A673 (cell line): ENCODE results near the gene MSS51. TPM values are rescaled to one million over a fixed set of nuclear protein-coding genes. Genes with fewer than 3 reads are reported as not detected.

ENCODE experiments used
- Bru-seq: library from RNA; stranded (reverse); fragments of 400-500 nt; gene quantifications from one replicate; lab custom pipeline; 2021; lab: Mats Ljungman, UMichigan
- BruChase-seq, 2 experiments: library from RNA; stranded (reverse); fragments of 400-500 nt; gene quantifications; one replicate each; lab custom pipeline; 2021; lab: Mats Ljungman, UMichigan
- BruUV-seq: library from RNA; stranded (reverse); fragments of 400-500 nt; replicated peaks from 2 replicates; lab custom pipeline; 2021; lab: Mats Ljungman, UMichigan
- CTCF ChIA-PET: fragments of 300-600 bp; sonication (Branson Sonifier 250); formaldehyde crosslinking; loops from one replicate; lab custom pipeline; 2022; ENCODE audit warnings: antibody characterized with exemption; lab: Charles Lee
- POLR2A ChIA-PET: fragments of 300-600 bp; sonication (Branson Sonifier 250); formaldehyde crosslinking; loops from one replicate; lab custom pipeline; 2022; ENCODE audit warnings: antibody characterized with exemption; ENCODE audit not compliant: low non-redundant PET; lab: Charles Lee
- DNase-seq: peaks from one replicate; pipeline ENCODE4 v3.0.0-alpha.2; 2015; ENCODE audit warnings: low spot score
- H3K27ac ChIP-seq: fragments of 200-600 bp; sonication (generic); 2 replicates; pipeline ENCODE4 v1.5.1; 2016; ENCODE audit warnings: mixed run types, low read depth, mild to moderate bottlenecking, mixed read lengths, antibody characterized with exemption, low read length; ENCODE audit not compliant: poor library complexity, severe bottlenecking
- H3K27me3 ChIP-seq: fragments of 200-600 bp; sonication (generic); replicated peaks from 2 replicates; pipeline ENCODE4 v1.6.1; 2017; ENCODE audit warnings: mixed run types, low read depth, mild to moderate bottlenecking, mixed read lengths, antibody characterized with exemption, low read length; ENCODE audit not compliant: insufficient read depth, poor library complexity
- H3K36me3 ChIP-seq: fragments of 200-600 bp; sonication (generic); 2 replicates; pipeline ENCODE4 v1.6.1; 2016; ENCODE audit warnings: mixed run types, mild to moderate bottlenecking, mixed read lengths, antibody characterized with exemption, low read length; ENCODE audit not compliant: insufficient read depth, poor library complexity, severe bottlenecking
- H3K4me1 ChIP-seq: fragments of 200-600 bp; sonication (generic); 2 replicates; pipeline ENCODE4 v1.6.1; 2017; ENCODE audit warnings: mixed run types, mild to moderate bottlenecking, mixed read lengths, antibody characterized with exemption, low read length; ENCODE audit not compliant: insufficient read depth, poor library complexity, severe bottlenecking
- H3K4me3 ChIP-seq: fragments of 200-600 bp; sonication (generic); 2 replicates; pipeline ENCODE4 v1.5.1; 2016; ENCODE audit warnings: low read depth, mixed run types, mild to moderate bottlenecking, mixed read lengths, low read length; ENCODE audit not compliant: poor library complexity, severe bottlenecking
- H3K9me3 ChIP-seq: fragments of 200-600 bp; sonication (generic); 2 replicates; pipeline ENCODE4 v1.6.1; 2016; ENCODE audit warnings: mixed run types, low read depth, mild to moderate bottlenecking, mixed read lengths, antibody characterized with exemption, low read length; ENCODE audit not compliant: poor library complexity, severe bottlenecking
- CTCF ChIP-seq: fragments of 300-800, 200-600 bp; sonication (generic); conservative IDR thresholded peaks from 2 replicates; pipeline ENCODE4 v1.5.1; 2017; ENCODE audit warnings: low read depth, mild to moderate bottlenecking, antibody characterized with exemption, low read length, moderate library complexity, mixed read lengths
- EZH2 ChIP-seq: fragments of 200-600 bp; sonication (generic); IDR thresholded peaks from 2 replicates; pipeline ENCODE4 v1.6.1; 2017; ENCODE audit warnings: borderline replicate concordance, low read depth, mild to moderate bottlenecking, mixed read lengths, antibody characterized with exemption, low read length; ENCODE audit not compliant: poor library complexity, severe bottlenecking
- intact Hi-C: fragments of 100-400 bp; cut with micrococcal nuclease; formaldehyde crosslinking; loops from one replicate; pipeline ENCODE4 v1.10.0; 2022; ENCODE audit not compliant: unreplicated experiment
- long read RNA-seq: library from polyadenylated mRNA; stranded (forward); transcript quantifications from one replicate; pipeline ENCODE4 v2.0.0, GENCODE V29; 2022
- total RNA-seq: library from RNA; stranded (reverse); gene quantifications from 2 replicates; pipeline ENCODE4 v1.2.3, GENCODE V29; 2021

Gene MSS51
- 4.0 and 4.3 TPM in 2 replicates for total RNA-seq
- percentile 82 among the genes with signal in this experiment for Bru-seq, nascent RNA
- BruChase-seq, experiment 1, labeled RNA remaining after a 2-hour chase = percentile 82 among the genes with signal in this experiment
- BruChase-seq, experiment 2, labeled RNA remaining after a 6-hour chase = percentile 76 among the genes with signal in this experiment
- long read RNA-seq, partial matches to known transcripts = 0 of 2 reads
- long read RNA-seq, other reads (novel, unspliced or antisense) = 2 of 2 reads

- intact Hi-C loops = no loop called here
- no peaks in the 10 kb centered on the region for H3K4me1 ChIP-seq
- POLR2A ChIA-PET = no interaction called here
- peaks cover 31% of the 10 kb centered on the region for H3K36me3 ChIP-seq
- BruUV-seq = no TSS peak
- TF ChIP-seq EZH2 (no peak), CTCF (no peak)
- no peak within 1 kb of the TSS for H3K27ac ChIP-seq
- DNase-seq = no peak
- no peak within 1 kb of the TSS for H3K4me3 ChIP-seq
- CTCF ChIA-PET = no interaction called here
- no peaks in the 10 kb centered on the region for H3K9me3 ChIP-seq
- no peaks in the 10 kb centered on the region for H3K27me3 ChIP-seq
Observed at GRCh38 chr10:73433538-73433867, at the start of gene MSS51. TSS of gene MSS51 (minus strand) at chr10:73433561. CDS start at chr10:73428284, 5,277 bp downstream.

- no TSS peak for BruUV-seq
- Histone ChIP-seq H3K4me3 (no peak overlapping the region), H3K27ac (no peak overlapping the region), H3K36me3 (peaks cover 39% of the 10 kb centered on the region), H3K4me1 (no peaks in the 10 kb centered on the region), H3K9me3 (no peaks in the 10 kb centered on the region), H3K27me3 (no peaks in the 10 kb centered on the region)
- intact Hi-C loops = no loop called here
- ChIA-PET CTCF (no interaction called here), POLR2A (no interaction called here)
- no peak for TF ChIP-seq CTCF
- TF ChIP-seq EZH2 = no peak
- no peak for DNase-seq
Observed at GRCh38 chr10:73480158-73480557, 46.8 kb upstream of the MSS51 start.

GRCh38 chr10:73478636-73479035, 45.3 kb upstream of the MSS51 start:
- no peak for DNase-seq
- TF ChIP-seq EZH2 = no peak
- TF ChIP-seq CTCF = no peak
- ChIA-PET CTCF (no interaction called here), POLR2A (no interaction called here)
- Histone ChIP-seq H3K27ac (no peak overlapping the region), H3K4me1 (no peaks in the 10 kb centered on the region), H3K9me3 (no peaks in the 10 kb centered on the region), H3K27me3 (no peaks in the 10 kb centered on the region), H3K36me3 (peaks cover 51% of the 10 kb centered on the region), H3K4me3 (no peak overlapping the region)
- intact Hi-C loops = no loop called here
- BruUV-seq = no TSS peak
